ENCODE results near the gene MEGF11. TPM values are rescaled to one million over a fixed set of nuclear protein-coding genes. Genes with fewer than 3 reads are reported as not detected.

MEGF11 gene
- total RNA-seq, 1 experiment from 2014 or later, result 1.2 TPM

GRCh38 chr15:66165856-66166255, 87.7 kb downstream of the MEGF11 start:
- Histone ChIP-seq H4K5ac (ENCODE audit: insufficient read length, low read depth, low read length) (no peak overlapping the region), H2AK5ac (ENCODE audit: insufficient read length, low read length) (no peak overlapping the region), H3K56ac (ENCODE audit: insufficient read length, low read depth, low read length) (no peak overlapping the region), H2AFZ (ENCODE audit: low read length) (no peak overlapping the region), H3K4me1 (ENCODE audit: insufficient read depth, low read length) (no peaks in the 10 kb centered on the region), H3K14ac (ENCODE audit: insufficient read depth, low read length) (no peak overlapping the region; the same call in 1 of the 2 replicates), H3K79me2 (ENCODE audit: insufficient read depth, low read length) (no peaks in the 10 kb centered on the region), H4K91ac (ENCODE audit: insufficient read length, low read depth, low read length) (no peak overlapping the region), H4K20me1 (ENCODE audit: control insufficient read depth, insufficient read depth, insufficient read length) (no peaks in the 10 kb centered on the region), H2BK15ac (ENCODE audit: low read depth, low read length) (no peak overlapping the region), H2BK120ac (ENCODE audit: low read depth, low read length, poor library complexity, severe bottlenecking) (no peak overlapping the region), H3K9me3 (ENCODE audit: control insufficient read depth, low read depth, low read length) (no peaks in the 10 kb centered on the region), H3T11ph (ENCODE audit: low read length) (no peak overlapping the region), H3K27ac (ENCODE audit: insufficient read length, low read depth, low read length) (no peak overlapping the region), H2BK5ac (ENCODE audit: insufficient read length, low read length) (no peak overlapping the region), H3K4me2 (ENCODE audit: insufficient read depth, insufficient read length, low read length) (no peak overlapping the region), H3K9ac (ENCODE audit: extremely low read depth, insufficient read length, low read length) (no peak overlapping the region), H3K4ac (ENCODE audit: low read depth, low read length) (no peak overlapping the region), H4K8ac (replicated peaks; ENCODE audit: insufficient read length, low read depth, low read length) (no peak overlapping the region), H2BK12ac (ENCODE audit: insufficient read length, low read depth, low read length) (no peak overlapping the region), H3K79me1 (ENCODE audit: insufficient read depth, low read depth, low read length, poor library complexity, severe bottlenecking) (no peaks in the 10 kb centered on the region), H3K18ac (ENCODE audit: insufficient read length, low read depth, low read length) (no peak overlapping the region), H2BK20ac (ENCODE audit: low read depth, low read length, poor library complexity, severe bottlenecking) (no peak overlapping the region), H3K23me2 (ENCODE audit: insufficient read length, low read depth, low read length, poor library complexity, severe bottlenecking) (no peaks in the 10 kb centered on the region), H3K23ac (ENCODE audit: insufficient read length, low read depth, low read length) (no peak overlapping the region), H3K27me3 (ENCODE audit: insufficient read depth, low read length) (no peaks in the 10 kb centered on the region)
- Mint-ChIP-seq H3K27me3 (ENCODE audit: low read depth) (no peaks in the 10 kb centered on the region; the same call in none of the 2 replicates), H3K36me3 (ENCODE audit: insufficient read depth in 1 of 3, low read depth in 3 of 3) (no peaks in the 10 kb centered on the region; a peak in 1 of 7 replicates), H3K4me3 (no peak overlapping the region), H3K4me1 (peaks cover 9 to 30% of the 10 kb centered on the region in 2 experiments), H3K27ac (peak overlapping the region in 1 of 3 experiments; percentile 59; a peak in 1 of 7 replicates), H3K9me3 (no peaks in the 10 kb centered on the region)
- WGBS (ENCODE audit: extremely low coverage, insufficient read length, low lambda C conversion rate), result no CpG with 5 or more reads among the region's 6 CpGs
- no peak for DNase-seq
- no peak for TF ChIP-seq CTCF (conservative IDR thresholded peaks at IDR 0.05)
